Endothelial cell of umbilical vein (primary cell): ENCODE data around the gene SCG3. TPM values are rescaled to one million over a fixed set of nuclear protein-coding genes. Genes with fewer than 3 reads are reported as not detected.

Experiments used
- BruUV-seq: library from RNA; stranded (reverse); fragments of 400-500 nt; replicated peaks from 2 replicates; lab custom pipeline; 2021; lab: Mats Ljungman, UMichigan
- CTCF ChIA-PET: fragments of 300-600, 350-600 bp; sonication (Branson Sonifier 250); formaldehyde crosslinking; loops from one replicate; lab custom pipeline; 2021; ENCODE audit warnings: antibody characterized with exemption, inconsistent platforms; lab: Charles Lee
- POLR2A ChIA-PET: fragments of 300-600, 350-600 bp; sonication (Branson Sonifier 250); formaldehyde crosslinking; loops from one replicate; lab custom pipeline; 2021; ENCODE audit warnings: antibody characterized with exemption, inconsistent platforms; lab: Charles Lee
- DNase-seq: peaks from one replicate; pipeline ENCODE4 v3.0.0-alpha.2; 2011; ENCODE audit warnings: low read depth, low spot score
- FAIRE-seq: peaks from 2 replicates; lab custom pipeline; 2011; peaks lifted over from hg19 to GRCh38; lab: Jason Lieb, UNC
- H2AFZ ChIP-seq: 2 replicates; pipeline ENCODE4 v1.6.0; 2012; ENCODE audit warnings: low read depth, low read length, control low read depth, inconsistent platforms
- H3K27ac ChIP-seq: 2 replicates; pipeline ENCODE4 v1.5.1; 2011; ENCODE audit warnings: low read depth, mild to moderate bottlenecking, control low read depth, low read length, moderate library complexity; ENCODE audit not compliant: insufficient read depth
- H3K27me3 ChIP-seq, 2 experiments: 2 replicates each; pipeline versions ENCODE4 v1.6.0 to v1.6.1; 2011; ENCODE audit warnings: low read length in 2 of 2, mixed read lengths in 1 of 2; ENCODE audit not compliant: control insufficient read depth in 2 of 2, insufficient read depth in 2 of 2
- H3K36me3 ChIP-seq, 2 experiments: 2 replicates in 1 of 2; 3 replicates in 1 of 2; pipeline ENCODE4 v1.5.1; 2011; ENCODE audit warnings: low read length in 2 of 2, mild to moderate bottlenecking in 1 of 2, moderate library complexity in 1 of 2; ENCODE audit not compliant: control insufficient read depth in 2 of 2, insufficient read depth in 2 of 2; ENCODE audit errors: extremely low read depth in 1 of 2
- H3K4me1 ChIP-seq: 3 replicates; pipeline ENCODE4 v1.5.1; 2011; ENCODE audit warnings: mild to moderate bottlenecking, low read length; ENCODE audit not compliant: control insufficient read depth, insufficient read depth; ENCODE audit errors: extremely low read depth
- H3K4me2 ChIP-seq: 2 replicates; pipeline ENCODE4 v1.6.1; 2011; ENCODE audit warnings: low read length, control low read depth, mixed read lengths; ENCODE audit not compliant: insufficient read depth
- H3K4me3 ChIP-seq, 3 experiments: fragments of 200-600 bp in 1 of 3; sonication (generic), shearing (Covaris generic) in 1 of 3; replicated peaks in 1 of 3; 2 replicates each; pipeline ENCODE4 v1.5.1; 2011 to 2016; ENCODE audit warnings: control low read depth in 3 of 3, low read length in 3 of 3, mild to moderate bottlenecking in 2 of 3, inconsistent platforms in 1 of 3, low read depth in 1 of 3, moderate library complexity in 1 of 3; ENCODE audit not compliant: insufficient read depth in 1 of 3
- H3K79me2 ChIP-seq: 2 replicates; pipeline ENCODE4 v1.6.0; 2012; ENCODE audit warnings: low read length, inconsistent platforms; ENCODE audit not compliant: control insufficient read depth, insufficient read depth
- H3K9ac ChIP-seq: replicated peaks from 2 replicates; pipeline ENCODE3; 2011; ENCODE audit warnings: low read length, control low read depth; ENCODE audit not compliant: insufficient read depth; ENCODE audit errors: extremely low read depth
- H3K9me1 ChIP-seq: replicated peaks from 3 replicates; pipeline ENCODE4 v1.6.0; 2011; ENCODE audit warnings: mild to moderate bottlenecking, low read length; ENCODE audit not compliant: control insufficient read depth, insufficient read depth; ENCODE audit errors: extremely low read depth
- H3K9me3 ChIP-seq: replicated peaks from 2 replicates; pipeline ENCODE4 v1.5.1; 2012; ENCODE audit warnings: low read length, inconsistent platforms; ENCODE audit not compliant: control insufficient read depth, insufficient read depth
- H4K20me1 ChIP-seq: replicated peaks from 2 replicates; pipeline ENCODE3; 2011; ENCODE audit warnings: mild to moderate bottlenecking, low read length; ENCODE audit not compliant: control insufficient read depth, insufficient read depth; ENCODE audit errors: extremely low read depth
- EZH2 ChIP-seq: IDR thresholded peaks from 2 replicates; pipeline ENCODE4 v1.6.1; 2012; ENCODE audit warnings: borderline replicate concordance, low read depth, mild to moderate bottlenecking, moderate library complexity, low read length, inconsistent platforms; ENCODE audit not compliant: severe bottlenecking
- FOS ChIP-seq: IDR thresholded peaks from 2 replicates; pipeline ENCODE4 v1.6.1; 2011; ENCODE audit warnings: mild to moderate bottlenecking, low read length, moderate library complexity, borderline replicate concordance; ENCODE audit not compliant: insufficient read depth
- GATA2 ChIP-seq: IDR thresholded peaks from 2 replicates; pipeline ENCODE4 v1.7.0; 2011; ENCODE audit warnings: low read depth, mild to moderate bottlenecking, moderate library complexity, mixed read lengths, low read length; ENCODE audit not compliant: insufficient read length, insufficient read depth
- JUN ChIP-seq: IDR thresholded peaks from 2 replicates; pipeline ENCODE4 v1.6.1; 2011; ENCODE audit warnings: borderline replicate concordance, low read depth; ENCODE audit not compliant: insufficient read length, insufficient read depth
- MAX ChIP-seq: IDR thresholded peaks from 2 replicates; pipeline ENCODE4 v1.6.1; 2011; ENCODE audit not compliant: insufficient read depth, insufficient read length
- MYC ChIP-seq: IDR thresholded peaks from one replicate; pipeline ENCODE4 v1.6.1; 2011; ENCODE audit warnings: mild to moderate bottlenecking, low read depth, low read length
- POLR2A ChIP-seq: IDR thresholded peaks from 2 replicates; pipeline ENCODE4 v1.6.1; 2012; ENCODE audit warnings: low read depth, mild to moderate bottlenecking, control low read depth, low read length
- POLR2AphosphoS5 ChIP-seq: IDR thresholded peaks from 2 replicates; pipeline ENCODE4 v1.6.1; 2012; ENCODE audit warnings: low read depth, mild to moderate bottlenecking, control low read depth, low read length, moderate library complexity; ENCODE audit not compliant: insufficient read depth
- dilution Hi-C: fragments of 300-500 bp; cut with MboI; formaldehyde crosslinking; loops from one replicate; pipeline ENCODE4 v1.15.0; 2019; ENCODE audit warnings: low sequenced_read_pairs; ENCODE audit not compliant: extremely low pct_ligation_motif_present
- intact Hi-C: fragments of 100-400 bp; cut with micrococcal nuclease; formaldehyde crosslinking; loops from one replicate; pipeline ENCODE4 v1.10.0; 2022
- polyA plus RNA-seq, 4 experiments: library from polyadenylated mRNA; depleted of rRNA in 3 of 4; stranded (reverse) in 3 of 4; unstranded in 1 of 4; fragments of >200 nt; gene quantifications; 2 replicates each; pipeline versions ENCODE4 v1.2.1 to v1.2.3, GENCODE V29; 2011 to 2012; ENCODE audit warnings: missing spikeins in 1 of 4
- total RNA-seq: library from RNA; stranded (reverse); gene quantifications from 2 replicates; pipeline ENCODE4 v1.2.3, GENCODE V29; 2021
- TF ChIP-seq, protein P1 (sequence below), 2 donors: IDR thresholded peaks; 1 replicate in 1 of 2; 2 replicates in 1 of 2; pipeline ENCODE4 v1.5.1; 2011; ENCODE audit warnings: low read length in 2 of 2, mild to moderate bottlenecking in 2 of 2, moderate library complexity in 2 of 2, control low read depth in 1 of 2, inconsistent platforms in 1 of 2, low read depth in 1 of 2; ENCODE audit not compliant: insufficient read depth in 1 of 2; ENCODE audit errors: extremely low read depth in 1 of 2

Gene SCG3
- total and polyA plus RNA-seq, 2 donors (not counting 3 experiments of a cell fraction or from before 2014, with no cell fraction given): not detected

- no peaks in the 10 kb centered on the region for H4K20me1 ChIP-seq
- intact Hi-C loops: no loop called here
- peaks cover 2 to 9% of the 10 kb centered on the region in 2 experiments for H3K27me3 ChIP-seq
- H3K4me1 ChIP-seq: no peaks in the 10 kb centered on the region
- no TSS peak for BruUV-seq
- H3K4me3 ChIP-seq: no peak overlapping the region
- H3K9me1 ChIP-seq: no peaks in the 10 kb centered on the region
- CTCF ChIA-PET: interaction anchor here (1.0 to 3.1 kb wide), 3 partner anchors 11 to 115 kb away, joined by 3 to 24 read pairs (median 16); no protein-coding TSS in a partner anchor
- H3K79me2 ChIP-seq: no peaks in the 10 kb centered on the region
- no peak overlapping the region for H3K27ac ChIP-seq
- TF ChIP-seq POLR2A (no peak), MAX (no peak), FOS (no peak), MYC (no peak), POLR2AphosphoS5 (no peak), JUN (no peak), EZH2 (no peak), GATA2 (no peak)
- TF ChIP-seq, protein P1, sequence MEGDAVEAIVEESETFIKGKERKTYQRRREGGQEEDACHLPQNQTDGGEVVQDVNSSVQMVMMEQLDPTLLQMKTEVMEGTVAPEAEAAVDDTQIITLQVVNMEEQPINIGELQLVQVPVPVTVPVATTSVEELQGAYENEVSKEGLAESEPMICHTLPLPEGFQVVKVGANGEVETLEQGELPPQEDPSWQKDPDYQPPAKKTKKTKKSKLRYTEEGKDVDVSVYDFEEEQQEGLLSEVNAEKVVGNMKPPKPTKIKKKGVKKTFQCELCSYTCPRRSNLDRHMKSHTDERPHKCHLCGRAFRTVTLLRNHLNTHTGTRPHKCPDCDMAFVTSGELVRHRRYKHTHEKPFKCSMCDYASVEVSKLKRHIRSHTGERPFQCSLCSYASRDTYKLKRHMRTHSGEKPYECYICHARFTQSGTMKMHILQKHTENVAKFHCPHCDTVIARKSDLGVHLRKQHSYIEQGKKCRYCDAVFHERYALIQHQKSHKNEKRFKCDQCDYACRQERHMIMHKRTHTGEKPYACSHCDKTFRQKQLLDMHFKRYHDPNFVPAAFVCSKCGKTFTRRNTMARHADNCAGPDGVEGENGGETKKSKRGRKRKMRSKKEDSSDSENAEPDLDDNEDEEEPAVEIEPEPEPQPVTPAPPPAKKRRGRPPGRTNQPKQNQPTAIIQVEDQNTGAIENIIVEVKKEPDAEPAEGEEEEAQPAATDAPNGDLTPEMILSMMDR (IDR thresholded peaks at IDR 0.05; ENCODE audit: extremely low read depth in 1 of 2, insufficient read depth in 1 of 2, low read depth in 1 of 2, low read length in 2 of 2): no peak
- POLR2A ChIA-PET: no interaction called here
- H3K36me3 ChIP-seq: no peaks in the 10 kb centered on the region
- H3K9ac ChIP-seq: no peak overlapping the region
- DNase-seq (no peak), FAIRE-seq (no peak)
- dilution Hi-C loops: no loop called here
- H3K9me3 ChIP-seq: no peaks in the 10 kb centered on the region
- no peak overlapping the region for H3K4me2 ChIP-seq
- H2AFZ ChIP-seq: no peak overlapping the region
Observed at GRCh38 chr15:51661072-51661471, 20.2 kb upstream of the SCG3 start.
